GM21360 (cell line): ENCODE results near the gene C11orf58.

ENCODE experiments used
- ATAC-seq: cut with Tn5 transposase; IDR thresholded peaks from one replicate; pipeline ENCODE4 v1.9.1; 2021; ENCODE audit warnings: mild to moderate bottlenecking, moderate library complexity; ENCODE audit not compliant: unreplicated experiment

The C11orf58 gene

DNA sequence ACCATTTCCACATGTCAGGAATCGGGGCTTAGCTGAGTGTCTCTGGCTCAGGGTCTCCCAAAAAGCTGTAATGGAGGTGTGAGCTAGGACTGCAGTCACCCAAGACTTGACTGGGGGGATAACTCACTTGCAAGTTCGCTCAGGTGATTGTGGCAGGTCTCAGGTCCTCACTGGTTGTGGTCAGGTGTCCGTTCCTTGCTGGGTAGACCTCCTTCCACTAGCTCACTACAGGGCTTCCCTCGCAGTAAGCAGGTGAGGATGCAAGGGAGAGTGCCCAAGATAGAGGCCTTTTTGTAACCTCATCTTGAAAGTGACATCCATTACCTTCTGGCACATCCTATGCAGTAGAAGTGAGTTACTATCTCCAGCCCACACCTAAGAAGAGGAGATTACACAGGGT lies 29.5 kb downstream of the C11orf58 start:
- ATAC-seq, result no peak

DNA sequence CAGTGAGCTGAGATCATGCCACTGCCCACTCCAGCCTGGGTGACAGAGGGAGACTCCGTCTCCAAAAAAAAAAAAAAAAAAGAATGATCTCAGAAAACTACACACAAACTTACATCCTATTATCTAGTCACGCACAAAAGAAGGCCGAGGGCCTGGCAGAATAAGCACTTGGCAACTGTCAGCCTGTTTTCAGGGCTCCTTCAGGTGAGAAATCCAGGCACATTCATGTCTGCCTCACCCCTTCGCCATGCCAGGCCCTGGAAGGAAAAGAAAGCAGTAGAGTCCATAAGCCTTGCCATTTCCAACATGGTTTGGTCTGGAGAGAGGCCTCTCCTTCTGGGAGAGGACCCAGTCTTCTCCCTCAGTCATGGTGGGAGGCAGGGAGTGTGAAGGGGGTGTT lies 30.9 kb downstream of the C11orf58 start:
- no peak for ATAC-seq

DNA sequence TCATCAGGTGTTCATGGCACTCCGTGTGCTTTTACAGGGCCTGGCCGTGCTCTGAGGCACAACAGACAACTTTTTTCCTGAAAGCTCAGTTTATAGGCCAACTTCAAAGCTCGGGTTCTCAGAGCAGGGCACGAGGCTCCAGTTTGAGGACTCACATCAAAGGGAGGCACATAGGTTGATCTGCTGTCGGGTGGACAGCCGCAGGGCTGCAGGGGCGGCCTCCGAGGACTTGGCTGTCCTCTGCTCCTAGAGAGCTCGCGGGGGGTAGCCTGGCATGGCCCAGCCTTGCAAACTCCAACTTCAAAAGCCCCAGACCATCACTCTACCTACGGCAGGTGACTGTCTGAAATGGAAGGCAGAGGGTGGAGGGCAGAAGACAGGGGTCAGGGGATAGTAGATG lies 31.6 kb downstream of the C11orf58 start:
- ATAC-seq, result no peak

DNA sequence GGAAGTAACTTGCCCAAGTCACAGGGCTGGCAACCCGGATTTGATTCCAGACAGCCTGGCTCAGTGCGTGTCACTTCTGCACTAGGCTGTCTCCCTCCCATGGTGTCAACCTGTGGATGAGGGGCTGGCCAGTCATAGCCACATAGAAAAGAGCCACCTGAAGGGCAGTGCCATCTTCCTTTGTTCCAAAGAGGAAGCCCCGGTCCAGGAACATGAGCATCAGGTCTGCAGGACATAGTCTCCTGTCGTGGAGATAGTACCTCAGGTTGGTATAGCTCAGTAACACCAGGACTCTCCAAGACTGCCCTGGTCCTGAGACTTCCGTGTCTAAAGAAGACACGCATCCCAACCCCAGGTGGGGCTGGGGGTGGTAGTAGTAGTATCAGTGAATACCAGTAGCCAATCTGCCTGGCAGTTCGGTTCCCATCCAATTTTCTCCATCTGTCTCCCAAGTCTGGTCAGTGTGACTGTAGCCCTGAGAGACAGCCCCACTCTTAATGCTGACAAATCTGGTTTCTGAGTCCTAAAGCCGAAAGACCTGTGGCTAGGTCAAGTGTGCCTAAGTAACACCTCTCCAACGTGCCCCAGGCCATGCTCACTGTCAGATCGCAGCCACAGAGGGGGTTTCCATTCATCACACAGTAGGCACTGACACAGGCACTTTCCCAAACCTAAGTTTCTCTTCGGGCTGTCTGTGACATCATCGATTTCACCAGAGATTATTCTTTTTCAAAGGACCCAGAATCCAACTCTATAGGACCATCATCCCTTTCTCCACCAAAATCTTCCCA lies 33.1 kb downstream of the C11orf58 start:
- ATAC-seq, result no peak

DNA sequence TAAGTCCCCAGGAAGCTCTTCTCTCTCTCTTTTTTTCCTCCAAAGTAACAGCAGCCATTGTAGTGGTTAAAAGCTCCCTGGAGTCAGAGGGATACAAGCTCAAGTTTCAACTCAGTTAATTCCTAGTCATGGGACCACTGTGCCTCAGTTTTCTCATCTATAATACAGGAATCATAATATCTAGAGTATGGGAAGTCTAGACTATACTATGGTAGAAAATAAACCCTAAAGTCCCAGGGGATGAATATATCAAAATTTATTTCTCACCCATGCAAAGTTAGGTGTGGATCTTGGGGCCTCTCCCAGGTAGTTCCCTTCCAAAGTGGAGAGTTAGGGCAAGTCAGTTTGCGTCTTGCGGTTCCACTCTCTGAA lies 33.7 kb downstream of the C11orf58 start:
- ATAC-seq, result no peak

DNA sequence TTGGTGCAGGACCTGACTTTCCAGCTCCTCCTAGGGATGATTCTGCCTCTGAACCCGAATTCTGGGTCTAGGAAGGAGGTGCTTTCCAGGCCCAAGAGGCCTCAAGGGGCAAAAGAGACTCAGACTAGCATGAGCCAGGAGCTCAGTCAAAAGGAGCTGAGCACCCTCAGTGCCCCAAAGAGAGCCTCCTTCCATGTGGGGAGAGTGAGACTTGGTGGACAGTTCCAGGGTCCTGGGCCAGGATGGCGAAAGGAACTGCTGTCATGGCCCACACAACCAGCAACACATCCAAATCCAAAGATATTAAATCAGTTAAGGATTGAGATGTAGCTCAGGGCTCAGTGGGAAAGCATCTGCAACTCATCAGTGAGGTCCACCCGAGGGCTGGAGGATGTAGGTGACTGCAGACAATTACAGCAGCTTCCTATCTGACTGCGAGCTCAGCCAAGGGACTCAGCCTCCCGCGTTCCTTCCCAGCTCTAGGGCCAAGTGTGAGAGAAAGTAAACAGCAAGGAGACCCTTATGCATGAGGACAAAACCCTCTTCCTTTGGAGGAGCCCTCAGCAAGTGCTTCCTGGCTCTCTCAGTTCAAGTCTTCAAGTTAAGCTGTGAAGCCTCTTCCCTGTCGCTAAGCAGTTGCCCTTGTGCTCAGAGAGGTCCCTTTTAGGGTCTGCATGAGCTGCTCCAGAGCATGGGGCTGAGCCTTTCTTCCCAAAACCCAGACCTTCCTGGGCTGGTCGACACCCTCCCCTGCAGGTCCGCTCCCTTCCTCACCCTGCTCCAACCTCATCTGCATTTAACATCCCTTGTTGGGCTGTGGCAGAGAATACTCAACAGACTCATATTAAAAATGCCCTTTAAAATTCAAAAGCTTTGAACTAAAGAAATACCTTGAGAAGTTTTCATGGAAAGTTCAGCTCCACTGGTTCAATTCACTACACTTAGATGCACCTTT lies 35.8 kb downstream of the C11orf58 start:
- ATAC-seq, result no peak

DNA sequence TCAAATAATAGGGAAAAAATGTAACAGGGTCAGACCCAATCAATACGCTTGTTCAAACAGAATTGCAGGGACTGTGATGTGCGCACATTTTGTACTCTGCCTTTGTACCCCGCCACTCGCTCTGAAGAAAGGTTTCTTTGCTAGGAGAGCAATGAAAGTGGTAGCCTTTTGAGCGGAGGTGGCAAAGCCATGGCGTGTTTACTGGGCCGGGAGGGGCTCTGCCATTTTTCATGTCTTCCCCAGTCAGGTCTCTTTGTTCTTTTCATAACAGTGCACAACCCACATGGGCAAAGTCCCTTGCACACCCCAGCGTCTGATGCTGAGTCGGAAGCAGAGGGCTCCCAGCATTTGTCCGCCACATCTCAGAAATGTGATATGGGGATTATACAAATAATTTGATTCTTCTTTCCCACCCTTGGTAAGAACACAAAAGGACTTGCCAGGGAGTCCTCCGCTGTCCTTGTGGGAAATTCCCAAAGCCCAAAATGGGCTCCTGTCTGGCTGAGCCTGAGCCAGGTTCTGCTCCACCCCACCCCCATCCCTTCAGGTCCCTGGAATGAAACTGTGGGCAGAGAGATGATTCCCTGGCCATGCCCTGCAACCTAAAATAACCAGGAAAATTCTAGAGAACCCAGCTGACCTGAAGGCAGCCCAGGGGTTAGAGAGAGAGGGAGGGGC lies 36.6 kb downstream of the C11orf58 start:
- no peak for ATAC-seq

DNA sequence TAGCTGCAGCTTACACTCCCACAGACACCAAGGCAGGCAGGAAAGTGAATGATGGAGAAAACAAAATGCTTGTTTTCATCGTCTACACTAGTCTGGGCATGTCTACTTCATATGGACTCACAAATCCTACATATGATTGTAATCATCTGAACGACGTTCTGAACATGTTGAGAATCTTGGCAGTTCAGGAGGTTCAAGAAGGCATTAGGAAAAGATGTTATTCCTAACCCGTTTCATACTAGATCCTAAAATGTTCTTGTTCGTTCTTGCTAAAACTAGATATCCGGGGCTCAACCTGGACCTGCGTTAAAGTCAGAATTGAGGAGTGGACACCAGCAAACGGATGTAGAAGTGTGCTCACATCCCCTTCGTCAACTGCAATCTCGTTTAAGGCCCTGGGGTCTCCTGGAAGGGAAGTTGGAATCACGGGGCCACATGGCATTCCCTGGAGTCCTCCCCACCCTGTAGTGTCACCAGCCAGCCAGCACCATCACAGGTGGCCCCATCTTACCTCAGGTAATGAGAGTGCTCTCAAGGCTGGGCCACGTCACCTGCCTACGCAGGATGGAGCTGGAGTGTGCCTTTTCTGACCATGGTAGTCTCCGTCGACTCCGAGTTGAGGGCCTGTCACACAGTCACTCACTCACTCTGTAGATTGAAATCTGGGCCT lies 37.3 kb downstream of the C11orf58 start:
- ATAC-seq, result no peak

DNA sequence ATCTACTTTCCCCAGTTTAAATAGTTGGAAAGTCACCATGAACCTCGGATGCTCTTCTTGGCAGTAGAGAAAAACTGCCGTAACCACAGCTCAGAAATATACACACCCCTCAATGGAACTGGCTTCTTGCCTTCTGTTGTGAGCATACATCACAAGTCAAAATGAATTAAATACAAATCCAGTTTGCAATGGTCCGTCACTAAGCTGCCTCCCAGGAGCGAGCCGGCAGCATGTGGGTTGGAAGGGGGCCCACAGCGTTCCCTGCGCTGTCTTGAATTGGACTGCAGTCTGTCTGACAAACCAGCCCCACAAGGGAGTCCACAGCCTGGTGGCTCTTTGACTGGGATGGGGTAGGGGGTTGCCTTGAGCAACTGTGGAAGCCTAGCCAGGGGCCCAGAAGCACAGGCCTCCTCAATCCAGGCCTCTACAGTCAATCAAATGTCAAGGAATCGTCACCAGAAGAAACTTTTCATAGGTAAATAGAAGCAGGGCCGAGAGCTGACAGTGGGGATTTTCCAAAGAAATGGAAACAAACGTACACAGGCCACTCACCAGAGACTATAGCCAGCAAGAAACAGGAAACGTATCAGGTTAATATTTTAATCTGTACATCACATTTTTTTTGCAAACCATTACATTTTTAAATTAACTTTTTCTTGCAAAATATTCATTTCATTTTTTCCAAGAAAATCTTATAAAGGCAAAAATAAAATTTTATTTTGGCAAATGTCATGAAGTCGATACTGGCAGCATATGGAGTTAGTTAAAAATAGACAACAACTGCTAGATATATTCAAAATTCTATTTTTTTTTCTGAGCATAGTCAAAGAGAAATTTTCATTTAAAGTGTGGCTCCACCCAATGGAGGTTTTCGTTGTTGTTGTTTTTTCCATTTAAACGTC lies 38.5 kb downstream of the C11orf58 start:
- no peak for ATAC-seq

DNA sequence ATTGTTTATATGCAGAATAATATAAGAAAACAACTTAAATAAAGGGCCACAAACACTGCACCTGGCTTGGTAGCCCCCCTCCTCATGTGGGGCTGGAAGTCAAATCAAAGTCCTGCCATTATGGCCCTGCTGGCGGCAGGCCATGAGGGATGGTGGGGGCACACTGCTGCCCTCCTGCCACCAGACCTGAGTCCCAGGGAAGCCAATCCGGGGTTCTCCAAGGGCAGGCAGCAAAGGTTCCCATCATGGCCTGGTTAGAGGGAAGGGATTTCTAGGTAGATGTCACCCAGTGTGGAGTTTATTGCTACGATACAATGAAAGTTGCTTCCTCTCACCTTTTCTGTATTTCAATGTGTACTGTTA lies 39.1 kb downstream of the C11orf58 start:
- ATAC-seq, result no peak

DNA sequence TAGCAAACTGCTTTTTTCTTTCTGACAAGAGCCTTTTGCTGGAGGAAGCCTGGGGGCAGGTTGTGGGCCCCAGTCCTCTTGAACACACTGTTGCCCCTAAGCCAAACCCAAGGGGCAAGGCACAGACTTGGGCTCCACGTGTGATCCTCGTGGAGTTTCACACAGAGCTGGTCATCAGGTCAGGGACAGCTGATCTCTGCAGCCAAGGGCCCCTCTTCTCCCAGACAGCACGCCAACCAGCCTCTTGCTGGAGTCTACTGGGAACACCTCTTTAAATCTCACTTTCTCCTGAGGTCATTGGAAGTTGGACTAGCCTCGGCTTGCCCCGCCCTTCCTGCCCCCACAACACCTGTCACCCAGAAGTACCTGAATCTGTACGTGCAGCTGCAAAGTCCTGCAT lies 39.8 kb downstream of the C11orf58 start:
- no peak for ATAC-seq

DNA sequence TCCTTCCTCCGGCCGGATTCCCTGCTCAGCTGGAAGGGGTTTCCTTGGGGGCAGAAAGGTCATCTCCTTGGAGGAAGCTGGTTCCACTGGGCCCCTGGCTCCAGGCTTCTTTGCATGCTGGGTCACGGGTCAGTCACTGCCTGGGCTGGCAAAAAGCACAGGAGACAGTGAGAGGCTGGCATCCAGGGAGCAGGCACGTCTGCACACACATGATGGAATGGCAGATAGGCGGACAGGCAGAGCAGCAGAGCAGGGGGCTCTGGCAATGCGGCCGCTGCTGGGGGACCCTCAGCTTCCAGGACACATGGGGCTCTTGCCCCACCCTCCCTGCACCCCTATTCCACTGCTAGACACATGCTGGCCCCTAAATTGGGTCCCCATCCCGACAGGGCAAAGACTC lies 40.4 kb downstream of the C11orf58 start:
- no peak for ATAC-seq

DNA sequence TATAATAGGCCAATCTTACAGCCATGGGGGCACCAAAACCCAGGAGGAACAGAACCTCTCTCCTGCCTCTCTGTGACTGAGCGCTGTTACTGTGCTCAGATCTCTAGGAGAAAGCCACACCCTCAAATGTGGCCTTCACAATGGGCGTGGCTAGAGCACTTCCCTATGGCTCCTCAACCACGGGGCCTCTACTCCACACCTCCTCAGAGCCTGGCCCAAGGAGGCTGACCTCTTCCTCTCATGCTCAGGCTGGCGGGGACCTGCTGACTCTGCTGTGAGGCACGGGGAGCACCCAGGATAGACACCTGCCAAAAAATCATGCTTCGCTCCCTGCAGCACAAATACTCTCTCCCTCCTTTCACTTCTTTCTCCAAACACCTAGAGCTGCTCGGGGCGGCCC lies 41.0 kb downstream of the C11orf58 start:
- ATAC-seq, result no peak

DNA sequence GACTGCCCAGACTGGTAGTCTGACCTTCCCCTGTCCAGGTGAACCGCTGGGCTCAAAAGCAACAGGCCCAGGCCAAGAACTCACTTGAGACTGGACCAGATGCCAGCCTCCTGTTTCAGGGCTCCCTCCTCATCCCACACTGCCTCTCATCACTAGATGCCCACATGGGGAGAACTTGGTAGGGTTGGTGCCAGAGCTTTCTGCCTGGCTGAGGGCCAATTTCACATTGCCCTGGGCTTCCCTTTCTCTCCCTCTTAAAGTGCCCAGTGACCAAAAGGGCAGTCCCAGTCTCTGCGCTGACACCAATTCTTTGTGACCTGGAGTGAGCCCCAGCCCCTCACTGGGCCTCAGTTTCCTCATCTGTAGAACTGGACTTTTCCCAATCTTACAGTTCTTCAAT lies 41.7 kb downstream of the C11orf58 start:
- ATAC-seq, result no peak

DNA sequence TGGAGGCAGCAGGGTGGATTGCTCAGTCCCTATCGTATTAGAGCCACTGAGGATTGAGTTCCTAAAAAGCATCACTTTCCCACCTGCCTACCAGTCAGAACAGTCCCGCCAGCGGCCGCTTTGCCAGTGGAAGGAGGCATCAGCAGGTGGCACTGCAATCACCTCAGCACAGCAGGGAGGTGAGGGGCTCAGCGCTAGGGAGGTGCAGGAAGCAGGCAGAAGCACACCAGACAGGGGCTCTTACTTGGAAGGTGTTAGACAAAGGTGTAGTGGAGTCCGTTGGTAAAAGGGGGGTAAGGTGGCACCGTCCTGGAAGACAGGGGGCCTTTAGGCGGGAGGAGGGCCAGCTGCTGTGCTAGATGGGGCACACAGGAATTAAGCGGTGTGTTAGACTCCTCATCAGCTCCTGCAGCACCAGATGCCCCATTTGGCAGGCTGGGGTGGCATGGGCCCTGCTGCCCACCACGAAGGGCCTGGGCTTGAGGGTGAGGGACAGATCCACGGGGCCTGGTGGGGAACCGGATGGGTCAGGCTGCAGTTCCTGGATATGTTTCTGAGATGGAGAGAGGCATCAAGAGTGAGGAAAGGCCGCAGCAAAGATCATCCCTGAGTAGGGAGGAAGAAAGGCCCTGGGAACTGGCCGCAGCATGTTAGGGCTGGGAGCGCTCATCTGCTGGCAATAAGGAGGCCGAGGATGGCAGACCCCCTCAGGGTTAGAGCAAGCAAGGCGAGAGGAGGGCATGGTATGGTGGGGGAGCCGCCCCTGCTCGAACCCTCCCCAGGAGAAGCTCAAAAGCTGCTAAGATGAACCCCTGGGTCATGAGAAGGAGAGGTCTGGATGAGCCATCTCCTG lies 42.5 kb downstream of the C11orf58 start:
- no peak for ATAC-seq

DNA sequence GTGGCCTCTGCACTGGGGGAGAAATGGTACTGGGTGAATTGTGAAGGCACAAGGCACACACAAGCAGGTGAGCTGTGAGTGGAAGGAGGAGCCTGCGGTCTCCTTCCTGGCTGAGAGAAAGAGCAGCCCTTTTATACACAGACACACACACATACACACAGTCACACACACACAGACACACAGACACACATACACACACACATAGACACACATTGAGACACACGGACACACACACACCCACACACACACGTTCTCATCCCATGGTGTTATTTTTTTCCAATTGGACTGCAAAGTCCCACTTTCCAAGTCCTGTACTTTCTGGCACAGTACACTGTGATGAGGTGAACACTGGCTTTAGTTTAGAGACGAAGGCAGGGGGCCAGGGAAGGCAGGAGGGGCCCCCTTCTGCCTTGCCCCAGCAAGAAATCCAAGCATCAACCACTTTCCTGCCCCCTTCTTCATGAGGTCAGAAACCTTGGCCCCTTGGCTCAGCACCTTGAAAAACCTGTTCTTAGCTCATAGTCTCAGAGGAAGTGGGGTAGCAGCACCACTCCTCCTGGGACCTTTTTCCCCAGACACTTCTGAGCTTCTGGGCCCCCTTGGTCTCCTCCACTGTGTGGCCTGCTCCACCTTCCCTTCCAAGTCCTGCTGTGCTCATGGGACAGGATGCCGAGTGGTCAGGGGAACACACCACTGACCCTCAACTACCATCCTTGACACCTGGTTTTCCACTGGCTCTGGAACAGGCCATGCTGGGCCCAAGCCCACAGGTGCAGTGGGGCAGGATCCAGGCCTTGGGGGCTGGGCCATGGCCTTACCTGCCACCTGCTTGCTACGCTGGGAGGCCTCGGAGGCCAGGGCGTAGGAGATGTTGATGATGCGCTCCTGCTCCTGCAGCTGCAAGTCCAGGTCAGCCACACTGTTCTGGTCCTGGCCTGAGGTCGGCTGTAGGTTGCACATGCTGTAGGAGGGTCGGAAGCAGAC lies 43.8 kb downstream of the C11orf58 start:
- no peak for ATAC-seq

DNA sequence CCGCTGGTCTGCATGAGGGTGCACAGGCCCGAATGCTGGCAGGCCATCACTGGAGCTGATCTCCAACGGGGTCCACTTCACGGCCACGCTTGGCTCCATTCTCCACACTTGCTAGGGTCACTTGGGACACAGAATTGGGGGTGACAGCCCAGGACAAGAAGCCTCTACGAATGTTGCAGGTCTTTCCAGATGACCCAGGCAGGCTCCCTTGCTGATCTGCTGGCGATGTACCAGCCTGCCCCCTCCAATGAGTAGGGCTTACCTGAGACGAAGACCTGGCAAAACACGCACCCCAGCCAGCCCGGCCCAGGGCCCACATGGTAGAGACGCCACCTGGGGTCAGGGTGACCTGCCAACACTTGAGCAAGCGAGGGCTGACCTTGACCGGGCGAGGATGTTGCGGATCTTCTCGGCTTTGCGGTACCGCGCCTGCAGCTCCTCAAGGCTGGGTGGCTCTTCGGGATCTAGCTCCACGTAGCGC lies 44.9 kb downstream of the C11orf58 start:
- no peak for ATAC-seq

DNA sequence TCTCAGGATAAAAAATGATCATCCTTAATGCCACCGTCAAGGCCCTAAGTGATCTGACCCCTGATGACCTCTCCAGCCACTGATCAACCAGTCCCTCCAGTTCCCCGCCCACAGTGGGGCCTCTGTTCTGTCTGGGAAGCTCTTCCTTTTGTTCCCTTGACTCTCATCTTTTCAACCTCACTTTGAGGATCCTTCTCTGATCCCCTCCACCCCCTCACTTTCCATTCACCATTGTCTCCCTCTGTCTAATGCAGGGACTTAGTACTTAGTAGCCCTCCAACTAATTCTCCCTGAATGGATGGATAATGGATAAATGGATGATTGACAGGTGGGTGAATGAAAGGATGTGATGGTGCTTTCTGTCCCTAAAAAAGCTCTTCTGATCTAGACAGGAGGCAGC lies 45.6 kb downstream of the C11orf58 start:
- ATAC-seq, result no peak
